HT-29 (cell line): ENCODE data around the gene MVD. TPM values are rescaled to one million over a fixed set of nuclear protein-coding genes. Genes with fewer than 3 reads are reported as not detected.

Experiments used
- DNase-seq: peaks from one replicate; pipeline ENCODE4 v3.0.0-alpha.2; 2015; ENCODE audit warnings: low spot score
- total RNA-seq: library from RNA; depleted of rRNA; stranded (reverse); fragments of >200 nt; shearing (Covaris generic); gene quantifications from 2 replicates; pipeline ENCODE4 v1.2.3, GENCODE V29; 2014

The MVD gene
- total RNA-seq, 1 experiment from 2014 or later = 109 TPM

DNA sequence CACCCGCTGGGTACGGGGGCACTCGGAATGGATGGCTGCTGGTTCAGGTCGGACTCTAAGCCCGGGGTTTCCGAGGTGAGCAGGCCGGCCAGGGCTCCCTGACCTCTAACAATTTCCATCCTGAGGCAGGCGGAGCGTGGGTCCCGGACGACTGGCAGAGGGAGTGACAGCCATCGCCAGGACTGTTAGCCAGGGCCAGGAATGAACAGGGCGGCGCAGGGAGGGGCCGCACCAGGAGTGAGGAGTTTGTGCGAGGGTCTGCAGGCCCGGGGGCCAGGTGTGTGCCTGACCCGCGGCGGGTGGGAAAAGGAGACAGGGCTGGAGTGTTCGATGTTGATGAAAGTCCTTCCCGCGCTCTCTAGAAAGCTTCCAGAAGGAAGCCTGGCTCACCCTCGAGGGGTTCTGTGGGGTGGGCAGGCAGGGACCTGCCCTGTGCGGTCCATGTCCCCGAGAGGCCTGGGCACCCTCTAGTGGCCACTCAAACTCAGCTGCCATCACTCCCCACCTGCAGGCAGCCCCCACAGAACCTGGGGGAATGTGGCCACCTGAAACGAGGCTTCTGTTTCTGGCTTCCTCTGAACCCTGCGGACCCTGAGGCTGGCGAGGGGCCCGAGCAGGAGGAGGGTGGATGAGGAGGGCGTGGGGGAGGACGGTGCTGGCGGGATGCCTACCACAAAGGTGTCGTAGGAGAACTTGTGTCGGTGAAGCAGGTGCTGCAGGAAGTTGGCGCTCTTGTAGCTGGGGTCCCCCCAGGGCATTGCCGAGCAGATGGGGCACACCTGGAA lies 35.1 kb upstream of the MVD start:
- DNase-seq = no peak

DNA sequence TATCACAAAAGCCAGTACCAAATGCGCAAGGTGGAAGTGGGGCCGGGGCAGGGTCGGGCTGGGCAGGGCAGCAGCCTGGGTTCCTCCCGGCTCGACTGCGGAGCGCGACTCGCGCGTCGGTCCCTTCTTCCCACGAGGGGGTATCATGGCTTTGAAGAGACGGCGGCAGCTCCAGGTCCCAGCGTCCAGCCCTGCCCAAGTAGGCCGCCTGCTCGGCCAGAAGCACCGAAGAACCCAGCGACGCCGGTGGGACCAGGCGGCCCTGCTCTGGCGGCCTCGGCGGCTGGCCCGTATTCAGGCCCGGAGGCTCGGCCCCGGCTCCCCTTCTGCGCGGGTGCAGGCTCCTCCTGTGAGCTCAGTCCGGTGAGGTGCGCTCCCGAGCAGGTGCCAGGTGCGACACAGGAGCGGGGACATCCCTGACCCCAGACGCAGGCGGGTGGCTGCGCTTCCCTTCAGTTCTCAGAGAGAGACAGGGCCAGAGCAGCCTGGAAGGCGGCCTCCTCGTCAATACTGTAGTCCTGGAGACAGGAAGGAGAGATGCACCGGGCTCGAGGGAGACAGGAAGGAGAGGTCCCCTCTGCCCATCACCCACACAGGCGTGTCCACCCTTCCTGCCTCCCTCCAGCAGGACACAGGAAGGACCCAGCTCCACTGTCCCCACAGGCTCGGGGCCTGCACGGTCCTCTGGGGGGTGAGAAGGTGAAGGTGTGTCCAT lies 34.4 kb upstream of the MVD start:
- no peak for DNase-seq

GRCh38 chr16:88696441-88696840 lies 33.5 kb upstream of the MVD start:
- no peak for DNase-seq

DNA sequence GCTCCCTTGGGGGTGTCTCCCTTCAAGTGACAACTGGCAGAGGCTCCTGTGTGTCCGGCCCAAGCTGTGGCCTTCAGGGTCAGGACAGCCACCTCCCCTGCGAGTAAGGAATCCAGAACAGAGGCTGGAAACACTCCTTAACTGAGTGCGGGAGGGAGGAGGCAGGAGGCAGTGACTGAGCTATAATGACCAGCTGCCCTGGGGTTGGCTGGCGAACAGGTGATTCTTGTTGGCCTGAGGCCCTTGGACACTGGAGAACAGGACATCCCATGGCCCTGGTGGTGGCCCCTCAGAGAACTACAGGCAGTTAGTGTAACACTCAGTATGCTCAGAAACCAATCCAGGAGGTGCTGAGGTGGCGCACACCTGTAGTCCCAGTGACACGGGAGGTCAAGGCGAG lies 32.9 kb upstream of the MVD start:
- no peak for DNase-seq

- no peak for DNase-seq
These were observed 32.3 kb upstream of the MVD start for GRCh38 chr16:88695218-88695617.

DNA sequence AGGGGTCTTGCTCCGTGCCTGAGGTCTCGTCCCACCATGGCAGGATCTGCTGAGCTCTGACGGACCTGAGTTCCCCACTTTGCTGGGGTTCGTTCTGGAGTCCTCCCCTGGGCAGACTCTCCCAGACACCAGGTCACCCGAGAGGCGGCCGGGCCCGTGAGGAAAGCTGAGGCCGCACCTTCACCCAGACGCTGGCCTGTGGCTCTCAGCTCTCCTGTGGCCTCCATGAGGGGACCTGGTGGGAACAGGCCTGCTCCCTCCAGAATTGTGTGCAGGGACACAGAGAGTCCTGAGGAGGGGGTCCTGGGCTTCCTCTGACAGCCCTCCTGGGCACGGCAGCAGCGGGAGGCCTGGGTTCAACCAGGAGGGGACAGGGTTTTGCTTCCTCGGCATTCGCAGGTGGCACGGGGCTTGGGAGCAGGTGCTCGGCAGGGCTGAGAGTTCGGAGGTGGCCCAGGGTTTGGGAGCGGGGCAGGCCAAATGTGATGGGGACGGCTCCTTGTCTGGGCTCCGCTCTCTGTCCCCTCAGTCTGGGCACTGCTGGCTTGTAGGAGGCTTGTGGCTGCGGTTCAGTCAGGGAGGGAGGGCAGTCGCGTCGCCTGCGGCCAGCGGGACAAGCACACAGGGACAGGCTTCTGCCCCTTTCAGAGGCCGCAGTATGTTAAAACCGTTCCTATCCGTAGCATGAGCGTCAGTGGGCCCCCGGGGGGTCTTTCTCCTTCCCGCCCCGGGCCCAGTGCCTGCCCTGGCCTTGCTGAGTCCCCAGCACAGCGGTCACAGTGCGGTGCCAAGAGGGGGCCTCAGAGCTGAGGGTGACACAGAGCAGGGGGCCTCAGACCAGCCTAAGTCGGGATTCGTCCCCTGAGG lies 31.6 kb upstream of the MVD start:
- no peak for DNase-seq

DNA sequence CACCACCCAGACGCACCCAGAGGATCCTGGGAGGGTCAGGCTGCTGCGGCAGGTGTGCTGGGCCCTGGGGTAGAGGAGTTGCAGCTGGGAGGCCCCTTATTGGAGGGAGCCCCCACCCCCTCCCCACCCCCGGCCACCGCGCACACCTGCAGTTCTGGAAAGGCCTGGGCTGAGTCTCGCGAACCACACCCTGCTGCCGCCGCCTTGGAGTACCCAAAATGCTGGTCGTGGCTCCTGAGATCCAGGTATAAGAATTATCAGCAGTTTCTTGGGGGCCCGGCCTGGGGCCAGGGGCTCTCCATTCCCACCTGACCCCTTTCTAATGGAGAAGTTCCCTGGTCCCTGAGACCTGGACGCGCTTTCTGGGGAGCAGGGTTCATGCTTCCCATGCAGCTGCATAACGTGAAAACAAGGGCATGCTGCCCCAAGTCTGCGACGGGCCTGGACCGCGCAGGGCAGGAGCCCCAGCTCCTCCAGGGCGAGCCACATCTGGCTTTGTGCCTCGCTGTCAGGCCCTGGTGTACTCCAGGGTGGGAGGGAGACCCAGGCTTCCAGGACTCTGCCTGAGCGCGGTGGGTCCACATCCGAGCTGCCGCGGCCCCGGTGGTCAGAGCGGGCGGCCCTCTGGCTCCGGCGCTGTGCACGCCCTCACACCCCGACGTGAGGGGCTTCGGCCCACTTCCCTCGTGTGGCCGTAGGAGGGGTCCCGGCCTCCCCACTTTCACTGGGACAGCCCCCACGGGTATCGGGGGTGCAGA lies 30.7 kb upstream of the MVD start:
- DNase-seq = no peak

DNA sequence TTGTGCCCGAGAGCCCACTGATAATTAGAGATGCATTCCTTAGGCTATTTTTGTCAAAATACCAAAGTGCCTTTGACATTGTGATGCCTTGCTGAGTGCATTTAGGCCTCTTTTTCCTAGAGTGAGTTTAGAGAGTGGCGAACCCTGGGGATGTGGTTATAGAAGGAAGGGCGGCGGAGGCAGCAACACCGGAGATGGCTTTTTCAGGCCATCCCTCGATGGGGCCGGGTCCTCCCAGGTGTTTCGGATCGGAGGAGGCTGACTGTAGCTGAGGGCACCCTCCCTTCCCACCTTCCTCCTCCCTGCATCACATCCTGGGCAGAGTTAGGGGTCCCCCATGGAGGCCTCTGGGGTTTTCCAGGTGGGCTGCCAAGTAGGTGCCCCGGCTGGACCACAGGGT lies 30.0 kb upstream of the MVD start:
- no peak for DNase-seq

DNA sequence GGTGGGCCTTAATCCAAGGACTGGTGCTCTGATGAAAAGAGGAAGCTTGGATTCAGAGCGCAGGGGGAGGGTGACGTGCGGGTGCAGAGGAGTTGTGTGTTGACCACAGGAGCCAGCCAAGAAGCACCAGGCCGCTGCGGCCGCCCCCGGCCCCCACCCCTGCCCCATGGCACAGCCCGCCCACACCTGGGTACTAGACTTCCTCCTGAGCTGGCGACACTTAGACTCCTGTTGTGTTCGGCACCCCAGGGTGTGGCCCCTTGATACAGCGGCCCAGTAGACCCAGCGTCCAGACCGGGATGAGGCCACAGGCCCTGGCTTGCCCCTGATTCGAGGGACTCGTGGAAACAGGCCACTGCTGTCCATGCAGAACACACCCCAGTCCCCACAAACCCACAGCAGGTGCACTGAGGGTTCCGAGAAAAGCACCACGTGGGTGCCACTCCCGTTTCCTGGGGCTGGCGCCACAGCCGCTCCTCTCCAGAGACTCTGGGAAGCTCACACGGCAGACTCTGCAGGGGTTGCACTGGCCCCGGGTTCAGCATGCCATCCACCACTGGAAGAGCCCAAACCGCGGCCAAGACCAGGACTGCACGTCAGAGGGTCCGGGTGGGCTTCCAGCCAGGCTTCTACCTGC lies 29.2 kb upstream of the MVD start:
- no peak for DNase-seq

- DNase-seq = no peak
These were observed 28.4 kb upstream of the MVD start for GRCh38 chr16:88691129-88691813.

DNA sequence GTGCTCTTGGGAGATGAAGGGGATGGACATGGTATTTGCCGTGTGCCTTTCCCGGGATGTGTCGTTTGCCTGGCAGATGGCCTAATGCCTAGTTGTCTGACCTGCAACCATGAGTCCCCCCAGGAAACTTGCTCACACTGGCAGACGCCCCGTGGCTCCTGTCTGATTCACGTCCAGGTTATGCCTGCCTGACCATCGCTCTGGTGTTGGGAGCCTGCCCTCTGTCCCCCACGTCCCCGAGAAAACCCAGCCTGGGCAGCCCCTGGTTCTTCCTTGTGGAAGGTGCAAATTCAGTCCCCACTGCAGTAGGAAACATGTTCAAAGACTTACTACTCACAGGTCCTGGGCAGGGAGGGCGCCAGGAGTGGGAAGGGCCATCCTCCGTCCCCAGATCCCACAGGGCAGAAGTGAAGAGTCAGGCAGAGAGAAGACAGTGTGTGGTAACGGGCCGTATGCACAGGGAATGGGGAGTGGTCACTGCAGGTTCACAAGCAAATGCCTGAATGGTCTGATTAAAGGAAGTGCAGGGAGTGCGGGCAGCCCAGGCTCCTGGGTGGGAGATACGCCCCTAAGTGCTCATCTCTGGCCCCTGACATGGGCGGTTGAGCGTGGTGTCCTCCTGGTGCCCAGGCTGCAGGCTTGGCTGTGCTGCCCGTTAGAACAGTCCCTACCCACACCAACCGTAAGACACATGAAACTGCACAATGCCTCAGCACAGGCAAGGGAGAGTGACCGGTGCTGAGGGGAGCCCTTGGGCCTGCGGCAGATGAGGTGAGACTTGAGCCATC lies 27.6 kb upstream of the MVD start:
- DNase-seq = no peak

GRCh38 chr16:88688013-88688778 lies 25.3 kb upstream of the MVD start:
- DNase-seq = peak; percentile 18

- no peak for DNase-seq
These were observed 24.8 kb upstream of the MVD start for GRCh38 chr16:88687676-88688012.

GRCh38 chr16:88687254-88687576 lies 24.3 kb upstream of the MVD start:
- no peak for DNase-seq

DNA sequence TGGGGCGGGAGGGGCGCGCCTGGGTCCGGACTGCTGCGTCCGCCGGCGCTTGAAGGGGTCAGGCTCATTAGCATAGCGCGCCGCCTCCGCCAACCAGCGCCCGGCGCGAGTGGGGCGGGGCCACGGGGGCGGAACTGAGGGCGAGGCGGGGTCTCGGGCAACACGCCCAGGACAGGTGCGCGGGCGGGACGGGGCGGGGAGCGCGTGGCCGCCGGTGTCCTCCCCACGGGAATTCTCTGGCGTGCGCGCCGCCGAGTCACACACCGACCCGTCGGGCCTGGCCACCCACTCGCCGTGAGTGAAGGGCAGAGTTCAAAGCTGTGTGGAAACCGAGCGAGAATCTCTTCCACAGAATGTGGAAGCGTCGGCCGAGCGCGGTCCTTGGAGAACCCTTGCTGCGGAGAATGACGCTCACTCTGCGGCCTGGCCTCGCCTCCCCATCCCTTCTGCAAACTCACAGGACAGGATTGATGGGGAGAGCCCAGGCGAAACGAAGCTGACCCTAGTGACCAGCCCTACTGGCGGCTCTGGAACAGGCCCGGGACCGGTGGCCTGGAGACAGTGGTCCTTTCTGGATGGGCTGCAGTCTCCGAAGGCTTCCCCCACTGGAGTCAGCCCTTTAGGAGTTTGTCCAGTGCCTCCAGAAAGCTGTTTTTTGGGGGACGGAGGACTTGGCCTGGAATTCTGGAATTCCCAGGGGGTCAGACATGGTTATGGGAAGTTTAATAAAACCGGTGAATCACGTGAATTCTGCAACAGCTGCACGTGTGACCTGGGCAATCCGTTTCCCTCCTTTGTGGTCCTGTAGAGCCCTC lies 23.8 kb upstream of the MVD start, which contains the start of gene SNAI3:
Gene SNAI3, minus strand, starts transcription at position 69 of the 815 bp plus-strand sequence. CDS start 101 bp downstream, outside the sequence.
- peak; percentile 83 for DNase-seq

GRCh38 chr16:88686062-88686438 lies 23.2 kb upstream of the MVD start:
- peak; percentile 27 for DNase-seq

- peak; percentile 37 for DNase-seq
These were observed 22.5 kb upstream of the MVD start for GRCh38 chr16:88685156-88686061.
